Measurements from ENCODE around the gene ZNF384. TPM values are rescaled to one million over a fixed set of nuclear protein-coding genes. Genes with fewer than 3 reads are reported as not detected.

ZNF384 gene
- total and polyA plus RNA-seq, 4 donors, result 3.9 to 12.7 (median 10.0) TPM

DNA sequence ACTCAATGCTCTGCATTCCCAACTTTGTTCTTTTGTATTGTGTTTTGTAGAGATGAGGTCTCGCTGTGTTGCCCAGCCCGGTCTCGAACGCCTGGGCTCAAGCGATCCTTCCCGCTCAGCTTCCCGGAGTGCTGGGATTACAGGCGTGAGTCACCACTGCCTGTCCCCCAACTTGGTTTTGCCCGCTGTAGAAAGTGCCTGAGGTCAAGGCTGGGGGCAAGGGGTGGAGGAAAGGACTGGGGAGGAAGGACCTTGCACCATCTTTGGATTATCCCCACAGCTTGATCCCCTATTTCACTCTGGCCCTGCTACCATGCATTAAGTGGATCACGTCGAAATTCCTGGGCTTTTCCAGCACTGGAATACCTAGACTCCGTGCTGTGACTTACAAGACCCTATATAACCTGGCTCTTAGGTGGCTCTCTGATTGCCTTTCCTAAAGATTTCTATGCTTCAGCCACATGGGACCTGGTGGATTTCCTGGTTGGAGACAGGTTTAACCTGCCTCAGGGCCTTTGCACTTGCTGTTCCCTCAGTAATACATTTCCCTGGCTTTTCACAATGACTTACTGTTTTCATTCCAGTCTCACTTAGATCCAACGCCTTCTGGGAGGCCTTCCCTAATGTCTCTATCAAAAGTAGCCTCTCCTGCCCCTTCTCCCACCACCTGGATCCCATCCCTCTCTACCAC, 12.0 kb upstream of the ZNF384 start:
- Histone ChIP-seq H3K4me1 (ENCODE audit: control insufficient read depth in 4 of 4, insufficient read depth in 4 of 4, low read length in 3 of 4) (peaks cover 3 to 10% (median 5%) of the 10 kb centered on the region in 4 donors), H3K4me3 (ENCODE audit: low read depth in 1 of 3, low read length in 3 of 3) (no peak overlapping the region), H3K36me3 (ENCODE audit: control insufficient read depth in 4 of 4, insufficient read depth in 3 of 4, low read depth in 1 of 4, low read length in 3 of 4) (no peaks in the 10 kb centered on the region), H3K9ac (ENCODE audit: low read depth in 1 of 2, low read length in 2 of 2) (no peak overlapping the region), H3K9me3 (ENCODE audit: control insufficient read depth in 4 of 4, low read length in 3 of 4) (no peaks in the 10 kb centered on the region), H3K27ac (ENCODE audit: low read depth in 1 of 2, low read length in 2 of 2) (no peak overlapping the region), H3K27me3 (ENCODE audit: control insufficient read depth in 4 of 4, insufficient read depth in 4 of 4, low read length in 3 of 4) (peaks cover 0 to 32% (median 13%) of the 10 kb centered on the region in 4 donors)
- no peak for TF ChIP-seq RXRA (IDR thresholded peaks at IDR 0.05)
- no peak for TF ChIP-seq JUND (IDR thresholded peaks at IDR 0.05)
- TF ChIP-seq SP1 (IDR thresholded peaks at IDR 0.05), result no peak
- TF ChIP-seq YY1 (IDR thresholded peaks at IDR 0.05), result no peak
- TF ChIP-seq, protein P1, sequence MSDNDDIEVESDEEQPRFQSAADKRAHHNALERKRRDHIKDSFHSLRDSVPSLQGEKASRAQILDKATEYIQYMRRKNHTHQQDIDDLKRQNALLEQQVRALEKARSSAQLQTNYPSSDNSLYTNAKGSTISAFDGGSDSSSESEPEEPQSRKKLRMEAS (IDR thresholded peaks at IDR 0.05), result no peak
- TF ChIP-seq, protein P2, sequence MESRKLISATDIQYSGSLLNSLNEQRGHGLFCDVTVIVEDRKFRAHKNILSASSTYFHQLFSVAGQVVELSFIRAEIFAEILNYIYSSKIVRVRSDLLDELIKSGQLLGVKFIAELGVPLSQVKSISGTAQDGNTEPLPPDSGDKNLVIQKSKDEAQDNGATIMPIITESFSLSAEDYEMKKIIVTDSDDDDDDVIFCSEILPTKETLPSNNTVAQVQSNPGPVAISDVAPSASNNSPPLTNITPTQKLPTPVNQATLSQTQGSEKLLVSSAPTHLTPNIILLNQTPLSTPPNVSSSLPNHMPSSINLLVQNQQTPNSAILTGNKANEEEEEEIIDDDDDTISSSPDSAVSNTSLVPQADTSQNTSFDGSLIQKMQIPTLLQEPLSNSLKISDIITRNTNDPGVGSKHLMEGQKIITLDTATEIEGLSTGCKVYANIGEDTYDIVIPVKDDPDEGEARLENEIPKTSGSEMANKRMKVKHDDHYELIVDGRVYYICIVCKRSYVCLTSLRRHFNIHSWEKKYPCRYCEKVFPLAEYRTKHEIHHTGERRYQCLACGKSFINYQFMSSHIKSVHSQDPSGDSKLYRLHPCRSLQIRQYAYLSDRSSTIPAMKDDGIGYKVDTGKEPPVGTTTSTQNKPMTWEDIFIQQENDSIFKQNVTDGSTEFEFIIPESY (IDR thresholded peaks at IDR 0.05), result no peak
- TF ChIP-seq GABPA (IDR thresholded peaks at IDR 0.05 in 1 of 2, conservative IDR thresholded peaks at IDR 0.05 in 1 of 2), result no peak
- TF ChIP-seq, protein P3, sequence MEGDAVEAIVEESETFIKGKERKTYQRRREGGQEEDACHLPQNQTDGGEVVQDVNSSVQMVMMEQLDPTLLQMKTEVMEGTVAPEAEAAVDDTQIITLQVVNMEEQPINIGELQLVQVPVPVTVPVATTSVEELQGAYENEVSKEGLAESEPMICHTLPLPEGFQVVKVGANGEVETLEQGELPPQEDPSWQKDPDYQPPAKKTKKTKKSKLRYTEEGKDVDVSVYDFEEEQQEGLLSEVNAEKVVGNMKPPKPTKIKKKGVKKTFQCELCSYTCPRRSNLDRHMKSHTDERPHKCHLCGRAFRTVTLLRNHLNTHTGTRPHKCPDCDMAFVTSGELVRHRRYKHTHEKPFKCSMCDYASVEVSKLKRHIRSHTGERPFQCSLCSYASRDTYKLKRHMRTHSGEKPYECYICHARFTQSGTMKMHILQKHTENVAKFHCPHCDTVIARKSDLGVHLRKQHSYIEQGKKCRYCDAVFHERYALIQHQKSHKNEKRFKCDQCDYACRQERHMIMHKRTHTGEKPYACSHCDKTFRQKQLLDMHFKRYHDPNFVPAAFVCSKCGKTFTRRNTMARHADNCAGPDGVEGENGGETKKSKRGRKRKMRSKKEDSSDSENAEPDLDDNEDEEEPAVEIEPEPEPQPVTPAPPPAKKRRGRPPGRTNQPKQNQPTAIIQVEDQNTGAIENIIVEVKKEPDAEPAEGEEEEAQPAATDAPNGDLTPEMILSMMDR (IDR thresholded peaks at IDR 0.05; ENCODE audit: low read depth, low read length, missing input control), result no peak
- no peak for TF ChIP-seq HNF4A (conservative IDR thresholded peaks at IDR 0.05)
- no peak for TF ChIP-seq RAD21 (IDR thresholded peaks at IDR 0.05)
- TF ChIP-seq, protein P4, sequence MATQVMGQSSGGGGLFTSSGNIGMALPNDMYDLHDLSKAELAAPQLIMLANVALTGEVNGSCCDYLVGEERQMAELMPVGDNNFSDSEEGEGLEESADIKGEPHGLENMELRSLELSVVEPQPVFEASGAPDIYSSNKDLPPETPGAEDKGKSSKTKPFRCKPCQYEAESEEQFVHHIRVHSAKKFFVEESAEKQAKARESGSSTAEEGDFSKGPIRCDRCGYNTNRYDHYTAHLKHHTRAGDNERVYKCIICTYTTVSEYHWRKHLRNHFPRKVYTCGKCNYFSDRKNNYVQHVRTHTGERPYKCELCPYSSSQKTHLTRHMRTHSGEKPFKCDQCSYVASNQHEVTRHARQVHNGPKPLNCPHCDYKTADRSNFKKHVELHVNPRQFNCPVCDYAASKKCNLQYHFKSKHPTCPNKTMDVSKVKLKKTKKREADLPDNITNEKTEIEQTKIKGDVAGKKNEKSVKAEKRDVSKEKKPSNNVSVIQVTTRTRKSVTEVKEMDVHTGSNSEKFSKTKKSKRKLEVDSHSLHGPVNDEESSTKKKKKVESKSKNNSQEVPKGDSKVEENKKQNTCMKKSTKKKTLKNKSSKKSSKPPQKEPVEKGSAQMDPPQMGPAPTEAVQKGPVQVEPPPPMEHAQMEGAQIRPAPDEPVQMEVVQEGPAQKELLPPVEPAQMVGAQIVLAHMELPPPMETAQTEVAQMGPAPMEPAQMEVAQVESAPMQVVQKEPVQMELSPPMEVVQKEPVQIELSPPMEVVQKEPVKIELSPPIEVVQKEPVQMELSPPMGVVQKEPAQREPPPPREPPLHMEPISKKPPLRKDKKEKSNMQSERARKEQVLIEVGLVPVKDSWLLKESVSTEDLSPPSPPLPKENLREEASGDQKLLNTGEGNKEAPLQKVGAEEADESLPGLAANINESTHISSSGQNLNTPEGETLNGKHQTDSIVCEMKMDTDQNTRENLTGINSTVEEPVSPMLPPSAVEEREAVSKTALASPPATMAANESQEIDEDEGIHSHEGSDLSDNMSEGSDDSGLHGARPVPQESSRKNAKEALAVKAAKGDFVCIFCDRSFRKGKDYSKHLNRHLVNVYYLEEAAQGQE (IDR thresholded peaks at IDR 0.05), result no peak
- TF ChIP-seq HNF4G (IDR thresholded peaks at IDR 0.05), result no peak
- TF ChIP-seq TAF1 (conservative IDR thresholded peaks at IDR 0.05), result no peak
- TF ChIP-seq FOXA2 (IDR thresholded peaks at IDR 0.05), result no peak
- no peak for TF ChIP-seq NR2F2 (IDR thresholded peaks at IDR 0.05)
- no peak for TF ChIP-seq FOXA1 (IDR thresholded peaks at IDR 0.05)
- TF ChIP-seq EGR1 (IDR thresholded peaks at IDR 0.05; ENCODE audit: low read depth in 2 of 2), result no peak
- TF ChIP-seq, protein P5, sequence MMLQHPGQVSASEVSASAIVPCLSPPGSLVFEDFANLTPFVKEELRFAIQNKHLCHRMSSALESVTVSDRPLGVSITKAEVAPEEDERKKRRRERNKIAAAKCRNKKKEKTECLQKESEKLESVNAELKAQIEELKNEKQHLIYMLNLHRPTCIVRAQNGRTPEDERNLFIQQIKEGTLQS (IDR thresholded peaks at IDR 0.05), result no peak
- DNase-seq (ENCODE audit: low spot score), result no peak
- 33% methylated on average over 13 of the region's 13 CpGs for WGBS

Data from liver (tissue), 9 donors.